ENCODE results near the gene DLG2. TPM values are rescaled to one million over a fixed set of nuclear protein-coding genes. Genes with fewer than 3 reads are reported as not detected.

Gene DLG2
- total and polyA plus RNA-seq, 2 of the 4 experiments (the other 2 are of a cell fraction) = 0.31 to 0.36 TPM

GRCh38 chr11:83914995-83915394 lies 1712.1 kb downstream of the DLG2 start:
- Histone ChIP-seq H3K56ac (ENCODE audit: extremely low read depth, insufficient read depth, low read length) (no peak overlapping the region), H2AK5ac (ENCODE audit: low read depth, low read length) (no peak overlapping the region), H4K91ac (ENCODE audit: insufficient read depth, low read depth, low read length) (no peak overlapping the region), H3K4ac (ENCODE audit: low read depth, low read length) (no peak overlapping the region), H3K4me1 (ENCODE audit: control insufficient read depth, insufficient read depth, low read length) (no peaks in the 10 kb centered on the region), H3K18ac (ENCODE audit: low read depth, low read length) (no peak overlapping the region), H3K27ac (ENCODE audit: insufficient read depth, low read length) (no peak overlapping the region), H3K9me1 (ENCODE audit: insufficient read depth, low read length) (no peaks in the 10 kb centered on the region), H3K27me3 (ENCODE audit: control insufficient read depth, insufficient read depth, low read length) (no peaks in the 10 kb centered on the region), H2BK15ac (ENCODE audit: low read depth, low read length) (no peak overlapping the region), H4K8ac (ENCODE audit: low read depth in 2 of 2, low read length in 2 of 2) (no peak overlapping the region), H2AK9ac (replicated peaks; ENCODE audit: low read depth, low read length, poor library complexity) (no peak overlapping the region), H3K4me2 (ENCODE audit: low read depth, low read length) (no peak overlapping the region), H2BK20ac (ENCODE audit: low read depth, low read length) (no peak overlapping the region), H3K14ac (replicated peaks; ENCODE audit: low read depth, low read length) (no peak overlapping the region), H2BK5ac (ENCODE audit: low read depth, low read length, poor library complexity, severe bottlenecking) (no peak overlapping the region), H2AFZ (replicated peaks; ENCODE audit: low read length, poor library complexity) (no peak overlapping the region), H3K9ac (ENCODE audit: low read depth, low read length) (no peak overlapping the region), H3K9me3 (ENCODE audit: control insufficient read depth, insufficient read depth, low read length) (no peaks in the 10 kb centered on the region), H3K23ac (ENCODE audit: low read depth, low read length) (no peak overlapping the region), H2BK120ac (ENCODE audit: low read depth, low read length) (no peak overlapping the region), H4K5ac (ENCODE audit: low read depth, low read length) (no peak overlapping the region), H4K20me1 (ENCODE audit: insufficient read depth, low read length) (no peaks in the 10 kb centered on the region), H3K79me1 (ENCODE audit: low read depth in 1 of 2, low read length in 2 of 2) (no peaks in the 10 kb centered on the region), H3K36me3 (ENCODE audit: control insufficient read depth, insufficient read depth, low read length) (no peaks in the 10 kb centered on the region), H3K4me3 (ENCODE audit: insufficient read depth, low read depth, low read length) (no peak overlapping the region)
- CTCF ChIA-PET = no interaction called here
- intact Hi-C loops (cut with micrococcal nuclease) = no loop called here
- no peak for TF ChIP-seq MAFK (IDR thresholded peaks at IDR 0.05; ENCODE audit: low read depth, low read length)
- no peak for TF ChIP-seq MXI1 (IDR thresholded peaks at IDR 0.05; ENCODE audit: borderline replicate concordance, low read depth, low read length)
- TF ChIP-seq RCOR1 (IDR thresholded peaks at IDR 0.05; ENCODE audit: insufficient replicate concordance, low read length) = no peak
- no peak for TF ChIP-seq FOS (IDR thresholded peaks at IDR 0.05; ENCODE audit: low read depth, low read length)
- TF ChIP-seq NFE2L2 (IDR thresholded peaks at IDR 0.05; ENCODE audit: low read depth, low read length) = no peak
- no peak for TF ChIP-seq MAZ (IDR thresholded peaks at IDR 0.05; ENCODE audit: borderline replicate concordance, low read depth, low read length)
- TF ChIP-seq RFX5 (IDR thresholded peaks at IDR 0.05; ENCODE audit: low read depth, low read length) = no peak
- no peak for TF ChIP-seq USF2 (IDR thresholded peaks at IDR 0.05; ENCODE audit: low read depth, low read length)
- TF ChIP-seq POLR2A (IDR thresholded peaks at IDR 0.05; ENCODE audit: low read depth, low read length) = no peak
- no peak for TF ChIP-seq BHLHE40 (IDR thresholded peaks at IDR 0.05; ENCODE audit: low read depth, low read length)
- no peak for TF ChIP-seq RAD21 (IDR thresholded peaks at IDR 0.05; ENCODE audit: low read length)
- TF ChIP-seq CEBPB (IDR thresholded peaks at IDR 0.05; ENCODE audit: low read depth, low read length) = no peak
- no peak for TF ChIP-seq CHD1 (IDR thresholded peaks at IDR 0.05; ENCODE audit: low read depth, low read length)
- TF ChIP-seq ELK1 (IDR thresholded peaks at IDR 0.05; ENCODE audit: borderline replicate concordance, low read depth, low read length) = no peak
- no peak for TF ChIP-seq SMC3 (IDR thresholded peaks at IDR 0.05; ENCODE audit: low read depth, low read length)
- no peak for TF ChIP-seq CTCF (conservative IDR thresholded peaks at IDR 0.05; ENCODE audit: low read depth, low read length)
- POLR2A ChIA-PET (ENCODE audit: unreplicated experiment) = no interaction called here
- in situ Hi-C loops (cut with MboI; ENCODE audit: low sequenced_read_pairs) = no loop called here
- no TSS peak for BruUV-seq (replicated peaks)
- no peak for DNase-seq
- dilution Hi-C loops (cut with HindIII; ENCODE audit: low sequenced_read_pairs, unreplicated experiment) = no loop called here
- ATAC-seq (ENCODE audit: low read depth) = no peak

All from IMR-90 (cell line).